Activated naive CD4-positive, alpha-beta T cell treated with anti-CD3 and anti-CD28 coated beads, Interleukin-2, amount 50 U/mL, for 16 hours (primary cell): ENCODE measurements around the gene MMRN2.
A peak's percentile ranks its signal among the peaks of the same experiment; 100 is the strongest.
"Not testable (repeated sequence)": the region's sequence is repeated elsewhere in the genome, so short reads cannot be mapped to it uniquely, and the experiment has no call there.

Source experiments
- DNase-seq: peaks from one replicate; pipeline ENCODE4 v3.0.0-alpha.2; 2020

The MMRN2 gene, protein sequence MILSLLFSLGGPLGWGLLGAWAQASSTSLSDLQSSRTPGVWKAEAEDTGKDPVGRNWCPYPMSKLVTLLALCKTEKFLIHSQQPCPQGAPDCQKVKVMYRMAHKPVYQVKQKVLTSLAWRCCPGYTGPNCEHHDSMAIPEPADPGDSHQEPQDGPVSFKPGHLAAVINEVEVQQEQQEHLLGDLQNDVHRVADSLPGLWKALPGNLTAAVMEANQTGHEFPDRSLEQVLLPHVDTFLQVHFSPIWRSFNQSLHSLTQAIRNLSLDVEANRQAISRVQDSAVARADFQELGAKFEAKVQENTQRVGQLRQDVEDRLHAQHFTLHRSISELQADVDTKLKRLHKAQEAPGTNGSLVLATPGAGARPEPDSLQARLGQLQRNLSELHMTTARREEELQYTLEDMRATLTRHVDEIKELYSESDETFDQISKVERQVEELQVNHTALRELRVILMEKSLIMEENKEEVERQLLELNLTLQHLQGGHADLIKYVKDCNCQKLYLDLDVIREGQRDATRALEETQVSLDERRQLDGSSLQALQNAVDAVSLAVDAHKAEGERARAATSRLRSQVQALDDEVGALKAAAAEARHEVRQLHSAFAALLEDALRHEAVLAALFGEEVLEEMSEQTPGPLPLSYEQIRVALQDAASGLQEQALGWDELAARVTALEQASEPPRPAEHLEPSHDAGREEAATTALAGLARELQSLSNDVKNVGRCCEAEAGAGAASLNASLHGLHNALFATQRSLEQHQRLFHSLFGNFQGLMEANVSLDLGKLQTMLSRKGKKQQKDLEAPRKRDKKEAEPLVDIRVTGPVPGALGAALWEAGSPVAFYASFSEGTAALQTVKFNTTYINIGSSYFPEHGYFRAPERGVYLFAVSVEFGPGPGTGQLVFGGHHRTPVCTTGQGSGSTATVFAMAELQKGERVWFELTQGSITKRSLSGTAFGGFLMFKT

DNA sequence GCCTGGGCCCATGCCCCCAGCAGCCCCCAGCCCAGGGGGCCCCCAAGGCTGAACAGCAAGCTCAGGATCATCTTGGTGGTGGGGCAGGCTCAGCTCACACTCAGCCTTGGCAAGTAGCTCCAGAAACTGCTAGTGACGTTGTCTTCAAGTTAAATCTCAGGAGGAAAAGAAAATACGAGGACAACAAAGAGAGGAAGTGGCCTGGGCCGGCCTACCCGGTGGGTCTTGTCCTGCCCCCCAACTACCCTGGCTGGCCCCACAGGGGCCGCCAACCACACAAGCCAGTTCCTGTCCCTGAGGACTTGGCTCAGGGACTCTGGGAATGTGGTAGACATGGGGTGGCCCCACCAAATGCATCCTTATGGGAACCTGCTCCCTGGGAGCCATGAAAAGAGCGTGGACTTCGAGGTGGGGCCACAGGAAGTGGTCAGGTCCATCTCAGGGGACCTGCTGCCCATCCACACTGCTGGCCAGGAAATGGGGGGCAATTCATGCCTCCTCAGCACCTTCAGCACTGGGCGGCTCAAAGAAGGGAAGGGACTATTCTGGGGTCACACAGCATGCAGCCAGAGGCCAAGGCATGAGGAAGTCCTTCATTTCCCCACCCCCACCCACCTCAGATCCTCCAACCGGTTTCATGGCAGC, at the start of gene MMRN2:
MMRN2 (minus strand) TSS at position 145 of the 645 bp plus-strand sequence; CDS start at position 71, 74 bp downstream.
- no peak for DNase-seq

DNA sequence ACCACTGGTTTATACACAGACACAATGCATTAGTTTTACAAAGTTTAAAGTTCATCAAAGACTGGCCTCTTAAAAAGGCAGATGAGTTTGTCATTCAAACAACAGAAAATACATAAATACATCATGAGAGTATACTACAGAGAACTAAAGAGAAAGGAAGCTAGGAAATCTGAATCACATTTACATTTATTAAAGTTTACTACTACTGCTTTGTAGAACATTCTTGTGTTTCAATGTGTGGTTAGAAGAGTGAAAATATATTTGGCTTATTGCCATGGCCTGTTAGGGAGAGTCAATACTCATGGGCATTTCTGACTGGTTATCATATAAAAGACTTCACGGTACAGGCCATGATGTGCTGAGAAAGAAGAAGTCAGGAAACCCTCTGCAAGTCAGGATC, 49.7 kb upstream of the MMRN2 start:
- not testable (repeated sequence) for DNase-seq

DNA sequence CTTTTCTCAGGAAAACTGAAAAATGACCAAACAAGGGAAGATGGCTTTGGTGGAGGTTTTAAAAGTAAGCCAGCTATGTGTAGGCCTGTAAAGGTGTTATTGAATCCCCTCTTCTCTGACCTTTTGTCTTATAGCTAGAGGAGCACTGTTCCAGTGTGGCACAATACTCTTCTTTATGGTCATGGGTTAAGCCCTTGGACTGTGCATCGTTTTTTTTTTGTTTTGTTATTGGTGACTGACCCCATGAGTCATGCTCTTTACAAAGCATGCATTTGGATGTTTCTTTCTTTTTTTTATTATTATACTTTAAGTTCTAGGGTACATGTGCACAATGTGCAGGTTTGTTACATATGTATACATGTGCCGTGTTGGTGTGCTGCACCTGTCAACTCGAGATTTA, 43.1 kb upstream of the MMRN2 start:
- DNase-seq = no peak

DNA sequence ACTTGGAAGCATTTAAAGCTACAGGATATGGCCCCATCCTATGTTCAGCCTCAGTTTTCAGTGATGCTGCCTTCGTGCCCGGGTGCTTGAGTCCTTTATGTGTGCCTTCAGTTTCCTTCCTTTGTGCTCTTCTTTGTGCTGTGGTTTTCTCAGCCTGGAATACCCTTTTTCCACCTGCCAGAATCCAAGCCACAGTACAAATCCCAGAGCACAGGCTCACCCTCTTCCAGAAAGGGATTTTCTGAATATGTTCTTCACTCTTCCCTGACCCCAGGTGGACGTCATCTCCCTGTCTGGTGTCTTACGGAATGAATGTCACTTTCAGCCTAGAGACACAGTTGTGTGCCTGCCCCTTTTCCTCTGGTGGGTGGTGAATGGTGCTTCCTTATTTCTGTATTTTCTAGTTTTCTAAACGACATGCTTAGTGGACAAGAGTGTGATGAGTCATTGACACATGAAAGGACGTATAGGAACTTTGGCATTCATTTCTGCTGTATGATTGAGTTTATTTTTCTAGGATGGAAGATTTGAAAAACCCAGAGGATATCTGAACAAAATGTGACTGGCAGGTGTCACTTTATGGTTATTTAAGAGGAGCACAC, 42.5 kb upstream of the MMRN2 start:
- not testable (repeated sequence) for DNase-seq

DNA sequence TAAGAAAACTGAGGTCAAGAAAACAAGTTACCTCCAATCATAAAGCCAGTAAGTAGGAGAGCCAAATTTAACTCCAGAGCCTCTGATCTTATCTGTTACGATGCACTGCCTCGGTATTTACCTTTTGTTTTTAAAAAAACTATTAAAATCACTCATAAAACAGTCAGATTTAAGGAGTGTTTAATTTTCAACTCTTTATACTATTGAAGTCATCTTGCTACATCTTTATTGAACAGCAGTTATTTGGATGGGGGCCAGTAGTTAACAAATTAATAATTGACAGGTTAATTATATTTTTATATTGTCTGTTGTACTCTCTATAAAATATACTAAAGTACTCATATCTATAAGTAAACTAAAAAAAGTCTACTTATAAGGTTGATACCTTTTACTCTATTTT, 35.5 kb upstream of the MMRN2 start:
- DNase-seq = no peak

DNA sequence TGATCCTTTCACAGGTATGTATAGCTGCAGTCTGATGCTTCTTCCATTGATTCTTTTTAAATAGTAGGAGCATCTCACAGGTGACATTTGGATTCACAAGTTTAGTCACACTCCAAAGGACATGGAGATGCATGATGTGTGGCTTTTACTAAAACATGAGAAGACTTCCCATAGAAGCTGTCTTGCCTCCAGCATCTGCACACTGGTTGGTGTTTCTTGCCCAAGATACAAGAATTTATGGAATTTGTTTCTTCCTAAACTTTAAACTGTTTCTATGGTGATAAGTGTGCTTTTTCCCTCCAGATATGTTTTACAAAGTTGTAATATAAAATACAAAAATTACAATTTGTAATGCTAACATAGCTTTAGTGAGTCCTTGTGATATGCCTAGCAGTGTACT, 35.0 kb upstream of the MMRN2 start:
- no peak for DNase-seq

DNA sequence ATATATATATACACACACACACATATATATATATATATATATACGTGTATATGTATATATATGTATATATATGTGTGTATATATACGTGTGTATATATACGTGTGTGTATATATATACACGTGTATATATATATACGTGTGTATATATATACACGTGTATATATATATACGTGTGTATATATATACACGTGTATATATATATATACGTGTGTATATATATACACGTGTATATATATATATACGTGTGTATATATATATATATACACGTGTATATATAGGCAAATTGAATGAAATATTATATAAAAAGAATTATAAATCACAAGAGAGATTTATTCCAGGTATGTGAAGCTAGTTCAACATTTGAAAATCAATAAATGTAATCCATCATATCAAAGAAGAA, 33.9 kb upstream of the MMRN2 start:
- DNase-seq = not testable (repeated sequence)

DNA sequence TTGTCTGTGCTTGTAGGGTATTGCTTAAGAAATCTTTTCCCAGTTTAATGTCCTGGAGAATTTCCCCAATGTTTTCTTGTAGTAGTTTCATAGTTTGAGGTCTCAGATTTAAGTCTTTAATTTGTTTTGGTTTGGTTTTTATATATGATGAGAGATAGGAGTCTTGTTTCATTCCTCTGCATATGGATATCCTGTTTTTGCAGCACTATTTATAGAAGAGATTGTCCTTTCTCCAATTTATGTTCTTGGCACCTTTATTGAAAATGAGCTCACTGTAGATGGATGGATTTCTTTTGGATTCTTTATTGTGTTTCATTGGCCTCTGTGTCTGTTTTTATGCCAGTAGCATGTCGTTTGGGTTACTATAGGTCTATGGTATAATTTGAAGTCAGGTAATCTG, 31.1 kb upstream of the MMRN2 start:
- no peak for DNase-seq

DNA sequence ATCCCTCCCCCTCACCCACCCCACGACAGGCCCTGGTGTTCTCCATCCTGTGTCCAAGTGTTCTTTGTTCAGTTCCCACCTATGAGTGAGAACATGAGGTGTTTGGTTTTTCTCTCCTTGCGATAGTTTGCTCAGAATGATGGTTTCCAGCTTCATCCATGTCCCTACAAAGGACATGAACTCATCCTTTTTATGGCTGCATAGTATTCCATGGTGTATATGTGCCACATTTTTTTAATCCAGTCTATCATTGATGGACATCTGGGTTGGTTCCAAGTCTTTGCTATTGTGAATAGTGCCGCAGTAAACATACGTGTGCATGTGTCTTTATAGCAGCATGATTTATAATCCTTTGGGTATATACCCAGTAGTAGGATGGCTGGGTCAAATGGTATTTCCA, 27.1 kb upstream of the MMRN2 start:
- not testable (repeated sequence) for DNase-seq

DNA sequence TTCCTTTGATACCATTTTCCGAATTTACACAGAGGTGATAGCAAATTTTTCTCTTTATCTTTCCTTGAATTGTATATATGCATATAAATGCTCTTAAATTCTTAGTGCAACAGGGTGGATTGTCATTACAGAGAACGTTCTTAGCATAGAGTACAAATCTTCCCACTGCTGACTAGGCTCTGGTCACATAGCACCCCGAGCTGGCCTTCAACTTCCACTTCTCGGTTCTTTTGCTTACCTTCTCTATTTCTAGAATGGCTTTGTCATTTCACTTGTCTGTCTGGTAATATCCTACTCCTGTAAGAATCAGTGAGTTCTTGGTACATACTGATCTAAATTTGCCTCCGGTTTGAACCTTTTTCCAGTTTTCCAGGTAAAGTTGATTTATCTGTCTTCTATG, 24.3 kb upstream of the MMRN2 start:
- DNase-seq = no peak

DNA sequence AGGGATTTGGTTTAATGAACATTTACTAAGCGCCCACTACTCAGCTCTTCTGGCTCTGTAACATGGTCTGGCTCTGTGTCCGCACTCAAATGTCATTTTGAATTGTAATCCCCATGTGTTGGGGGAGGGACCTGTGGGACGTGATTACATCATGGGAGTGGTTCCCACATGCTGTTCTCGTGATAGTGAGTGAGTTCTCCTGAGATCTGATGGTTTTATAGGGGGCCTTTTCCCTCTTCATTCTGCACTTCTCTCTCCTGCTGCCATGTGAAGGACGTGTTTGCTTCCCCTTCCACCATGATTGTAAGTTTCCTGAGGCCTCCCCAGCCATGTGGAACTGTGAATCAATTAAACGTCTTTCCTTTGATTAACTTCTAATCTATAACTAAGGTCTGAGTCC, 23.6 kb upstream of the MMRN2 start:
- not testable (repeated sequence) for DNase-seq

DNA sequence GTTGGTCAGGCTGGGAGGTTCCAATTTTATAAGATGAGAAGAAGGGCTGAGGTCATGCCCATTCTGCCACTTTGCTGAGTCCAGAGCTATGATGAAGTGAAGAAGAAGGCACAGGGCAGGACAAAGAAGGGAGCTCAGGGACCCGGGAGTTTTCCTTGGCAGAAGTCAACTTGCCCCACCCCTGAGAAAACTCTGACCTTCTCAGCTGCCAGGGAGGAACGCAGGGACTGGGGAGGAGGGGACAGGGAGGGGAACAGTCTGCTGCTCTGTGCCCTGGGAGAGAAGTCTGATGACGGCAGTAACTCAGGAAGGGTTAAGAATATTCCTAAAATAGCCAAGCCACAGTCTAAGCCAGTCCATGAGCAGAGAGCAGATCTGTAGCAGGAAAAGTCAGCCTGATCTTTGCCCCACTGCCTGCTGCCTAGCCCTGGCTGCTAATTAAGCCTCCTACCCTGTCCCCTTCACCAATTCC, 22.6 kb upstream of the MMRN2 start:
- no peak for DNase-seq

DNA sequence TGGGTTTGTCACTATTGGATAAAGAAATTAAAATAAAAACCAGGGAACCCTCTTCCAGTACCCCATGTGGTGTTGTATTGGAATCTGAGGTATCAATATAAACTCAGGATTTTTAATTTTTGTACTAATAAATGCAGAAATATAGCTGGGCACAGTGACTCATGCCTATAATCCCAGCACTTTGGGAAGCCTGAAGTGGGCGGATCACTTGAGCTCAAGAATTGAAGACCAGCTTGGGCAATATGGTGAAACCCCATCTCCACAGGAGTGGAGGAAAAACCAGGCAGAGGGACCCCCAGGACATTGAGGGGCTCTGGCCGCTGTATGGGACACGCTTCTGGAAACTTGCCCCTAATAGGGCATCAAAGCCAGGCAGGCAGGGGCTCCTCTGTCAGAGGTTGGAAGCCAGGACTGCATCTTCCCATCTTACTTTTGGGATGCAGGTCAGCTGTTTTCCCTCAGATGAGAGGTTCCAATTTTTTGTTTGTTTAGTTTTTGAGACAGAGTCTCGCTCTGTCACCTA, 21.9 kb upstream of the MMRN2 start:
- no peak for DNase-seq

DNA sequence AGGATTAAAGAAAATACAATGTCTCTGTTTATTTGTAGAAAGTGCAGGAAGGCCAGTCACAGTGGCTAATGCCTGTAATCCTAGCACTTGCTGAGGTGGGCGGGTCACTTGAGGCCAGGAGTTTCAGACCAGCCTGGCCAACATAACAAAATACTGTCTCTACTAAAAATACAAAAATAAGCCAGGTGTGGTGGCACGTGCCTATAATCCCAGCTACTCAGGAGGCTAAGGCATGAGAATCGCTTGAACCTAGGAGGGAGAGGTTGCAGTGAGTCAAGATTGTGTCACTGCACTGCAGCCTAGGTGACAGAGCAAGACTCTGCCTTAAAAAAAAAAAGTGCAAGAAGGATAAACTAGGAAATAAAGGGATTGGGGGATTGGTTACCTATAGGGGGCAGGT, 21.0 kb upstream of the MMRN2 start:
- DNase-seq = not testable (repeated sequence)

DNA sequence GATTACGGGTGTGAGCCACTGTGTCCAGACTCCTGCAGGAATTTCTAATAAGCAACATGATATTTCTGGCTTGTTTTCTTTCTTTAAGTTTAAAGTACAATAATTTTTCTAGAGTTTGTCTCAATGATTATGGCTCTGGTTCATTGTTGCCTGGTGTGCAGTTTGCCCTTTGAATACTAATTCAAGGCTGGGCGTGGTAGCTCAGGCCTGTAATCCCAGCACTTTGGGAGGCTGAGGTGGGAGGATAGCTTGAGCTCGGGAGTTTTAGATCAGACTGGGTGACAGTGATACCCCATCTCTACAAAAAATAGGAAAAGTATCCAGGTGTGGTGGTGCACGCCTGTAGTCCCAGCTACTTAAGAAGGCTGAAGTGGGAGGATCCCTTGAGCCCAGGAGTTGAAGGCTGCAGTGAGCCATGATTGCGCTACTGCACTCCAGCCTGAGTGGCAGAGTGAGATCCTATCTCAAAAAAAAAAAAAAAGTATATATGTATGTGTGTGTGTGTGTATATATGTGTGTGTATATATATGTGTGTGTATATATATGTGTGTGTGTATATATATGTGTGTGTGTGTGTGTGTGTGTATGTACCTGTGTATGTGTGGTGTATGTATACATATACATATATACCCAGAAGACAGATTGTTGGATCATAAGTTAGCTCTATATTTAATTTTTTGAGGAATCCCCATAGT, 19.1 kb upstream of the MMRN2 start:
- no peak for DNase-seq

DNA sequence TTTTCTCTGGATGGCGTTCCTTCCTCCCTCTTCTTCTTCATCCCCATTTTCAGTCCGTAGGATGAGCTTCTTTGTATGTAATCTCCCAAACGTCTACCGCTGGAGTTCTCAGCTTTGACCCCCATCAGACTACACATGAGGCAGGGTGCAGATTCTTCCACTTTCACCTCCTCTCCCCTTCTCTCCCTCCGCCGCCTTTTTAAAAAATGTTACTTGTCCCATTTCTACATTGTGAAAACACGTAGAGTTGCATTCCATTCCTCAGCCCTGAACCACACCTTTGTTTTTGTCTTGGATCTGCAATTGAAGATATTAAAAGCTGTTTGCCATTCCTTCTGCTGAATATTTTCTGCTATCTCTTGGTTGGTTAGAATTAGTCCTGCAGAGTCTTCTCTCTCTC, 17.1 kb upstream of the MMRN2 start:
- DNase-seq = no peak

DNA sequence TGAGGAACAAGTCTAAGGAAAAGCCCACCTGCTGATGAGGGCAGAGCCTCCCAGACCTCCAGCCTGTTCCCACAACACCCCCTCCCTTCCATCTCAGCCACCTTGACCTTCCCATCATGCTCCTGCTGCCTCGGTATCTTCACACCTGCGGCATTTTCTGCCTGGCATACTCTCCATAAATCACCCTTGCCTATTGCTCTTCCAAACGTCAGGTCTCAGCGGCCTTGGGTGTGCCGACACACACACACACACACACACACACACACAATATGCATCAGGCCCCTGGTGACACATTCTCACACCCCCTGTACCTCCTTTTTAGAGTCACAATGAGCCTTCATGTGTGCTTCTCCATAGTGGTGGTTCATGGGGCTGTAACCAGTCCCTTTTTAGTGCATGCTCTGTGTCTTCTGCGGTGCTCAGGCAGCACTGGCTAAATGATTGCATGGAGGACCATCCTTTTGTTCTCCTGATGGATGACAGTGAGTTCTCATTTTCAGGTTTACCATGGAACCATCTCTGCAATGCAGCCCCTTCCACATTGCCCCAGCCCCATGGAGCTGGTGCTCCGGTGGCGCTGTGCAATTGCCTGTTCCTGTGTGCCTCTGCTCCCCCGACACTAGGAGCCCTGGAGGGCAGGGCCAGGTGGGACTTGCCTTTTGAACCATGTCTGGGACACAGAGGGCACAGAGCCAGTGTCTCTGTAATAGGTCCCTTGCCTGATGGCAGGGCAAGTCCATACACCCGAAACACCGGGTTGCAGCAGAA, 15.4 kb upstream of the MMRN2 start:
- no peak for DNase-seq

DNA sequence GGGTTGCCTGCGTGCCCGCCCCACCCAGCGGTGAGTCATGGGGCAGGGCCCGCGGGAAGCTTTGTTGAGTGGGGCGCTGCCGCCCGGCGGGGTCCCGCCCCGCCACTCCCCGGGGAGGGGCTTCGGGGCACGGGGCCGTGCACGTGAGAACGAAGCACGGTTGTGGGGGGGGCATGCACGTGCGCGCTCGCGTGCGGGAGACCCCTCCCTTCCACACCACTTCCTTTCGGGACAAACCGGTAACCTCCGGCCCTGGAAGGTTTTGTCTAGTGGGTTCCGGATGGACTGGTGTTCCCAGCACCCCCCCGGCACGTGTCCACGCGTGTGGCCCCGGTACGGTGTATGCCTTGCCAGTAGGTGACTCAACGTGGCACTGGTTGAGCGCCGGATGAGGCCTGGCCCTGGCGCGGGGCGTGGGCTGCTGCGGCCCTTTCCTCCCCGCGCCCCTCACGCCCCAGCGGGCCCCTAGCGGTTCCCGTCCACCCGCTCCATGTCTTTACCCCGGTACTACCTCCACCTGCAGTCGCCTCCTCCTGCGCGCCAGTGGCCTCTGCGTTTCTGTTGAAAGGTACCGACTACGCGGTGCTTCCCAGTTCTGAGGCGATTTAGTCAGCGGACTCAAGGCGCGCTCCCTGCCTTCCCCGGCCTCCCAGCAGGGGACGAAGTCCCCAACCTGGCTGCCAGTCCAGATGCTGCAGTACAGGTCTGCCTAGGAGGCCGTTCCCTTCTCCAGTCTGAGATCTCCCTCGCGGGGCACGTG, 14.0 kb upstream of the MMRN2 start:
- peak; percentile 86 for DNase-seq

DNA sequence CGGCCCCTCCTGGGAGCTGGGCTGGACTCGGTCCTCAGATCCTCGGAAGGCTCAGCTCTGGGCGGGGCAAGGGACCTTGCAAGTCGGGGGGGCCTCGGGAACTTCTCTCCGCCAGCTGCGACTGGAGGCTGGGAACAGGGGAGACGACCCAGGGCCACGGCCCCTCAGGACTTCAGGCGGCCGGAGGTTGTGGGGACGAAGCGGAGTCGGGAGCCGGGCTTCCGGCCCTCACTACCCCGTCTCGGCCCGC, 13.5 kb upstream of the MMRN2 start:
- no peak for DNase-seq

DNA sequence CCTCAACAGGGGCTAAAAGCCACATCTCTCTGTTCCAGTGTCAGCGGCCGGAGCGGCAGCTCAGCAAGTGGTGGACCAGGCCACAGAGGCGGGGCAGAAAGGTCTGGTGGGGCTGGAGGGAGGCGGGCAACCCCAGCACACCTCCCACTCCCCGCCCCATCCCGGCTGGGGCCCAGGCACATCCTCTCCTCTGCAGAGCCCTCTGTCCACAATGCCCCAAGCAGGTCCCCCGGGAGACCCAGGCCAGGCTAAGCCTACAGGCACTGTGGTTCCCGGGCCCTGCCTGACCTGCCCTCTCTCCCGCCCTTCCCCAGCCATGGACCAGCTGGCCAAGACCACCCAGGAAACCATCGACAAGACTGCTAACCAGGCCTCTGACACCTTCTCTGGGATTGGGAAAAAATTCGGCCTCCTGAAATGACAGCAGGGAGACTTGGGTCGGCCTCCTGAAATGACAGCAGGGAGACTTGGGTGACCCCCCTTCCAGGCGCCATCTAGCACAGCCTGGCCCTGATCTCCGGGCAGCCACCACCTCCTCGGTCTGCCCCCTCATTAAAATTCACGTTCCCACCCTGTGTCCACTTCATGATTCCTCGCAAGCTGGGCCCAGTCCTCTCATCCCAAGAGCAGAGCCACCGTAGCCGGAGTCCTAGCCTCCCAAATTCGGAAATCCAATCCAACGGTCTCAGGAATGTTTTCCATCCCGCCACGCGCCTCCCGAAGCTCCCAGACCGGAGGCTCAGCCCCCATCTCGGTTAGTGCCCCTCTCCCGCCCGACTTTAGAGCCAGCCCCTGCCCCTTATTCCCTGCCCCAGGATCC, 13.0 kb upstream of the MMRN2 start:
- DNase-seq = no peak
